A549 (cell line): ENCODE results near the gene NOL3. TPM values are rescaled to one million over a fixed set of nuclear protein-coding genes. Genes with fewer than 3 reads are reported as not detected.
A peak's percentile ranks its signal among the peaks of the same experiment; 100 is the strongest.

Source experiments
- ATAC-seq, 2 experiments: fragments of 200-7000 bp in 1 of 2; fragments of >200 bp in 1 of 2; cut with Nextera tagmentation in 1 of 2; cut with Tn5 transposase in 1 of 2; 3 replicates each; pipeline versions ENCODE4 v1.8.0 to v1.9.1; 2018 to 2020; ENCODE audit warnings: mild to moderate bottlenecking in 1 of 2, moderate library complexity in 1 of 2
- CTCF ChIA-PET: fragments of 300-600 bp; sonication (Branson Sonifier 250); formaldehyde crosslinking; extraction: SDS; loops from one replicate; lab custom pipeline; 2021; ENCODE audit warnings: antibody characterized with exemption, inconsistent platforms; lab: Yijun Ruan, JAX
- POLR2A ChIA-PET: fragments of 350-600 bp; formaldehyde crosslinking; extraction: SDS; loops from one replicate; lab custom pipeline; 2021; ENCODE audit warnings: antibody characterized with exemption, inconsistent platforms; lab: Yijun Ruan, JAX
- DNase-seq, 2 experiments: peaks; one replicate each; pipeline versions ENCODE4 v3.0.0 to v3.0.0-alpha.2; 2011 to 2016; ENCODE audit warnings: low read depth in 1 of 2, low spot score in 1 of 2
- FAIRE-seq: peaks from 2 replicates; lab custom pipeline; 2011; peaks lifted over from hg19 to GRCh38; lab: Jason Lieb, UNC
- H3K27ac ChIP-seq, 2 experiments: fragments of >200 bp; sonication (Bioruptor Twin); formaldehyde crosslinking; 3 replicates each; pipeline ENCODE4 v1.5.1; 2016 to 2017
- H3K4me1 ChIP-seq: fragments of >200 bp; sonication (Bioruptor Twin); formaldehyde crosslinking; 3 replicates; pipeline ENCODE4 v1.6.1; 2016
- H3K4me2 ChIP-seq: fragments of >200 bp; sonication (Bioruptor Twin); formaldehyde crosslinking; 3 replicates; pipeline ENCODE4 v1.6.1; 2016
- H3K4me3 ChIP-seq: fragments of >200 bp; sonication (Bioruptor Twin); formaldehyde crosslinking; 3 replicates; pipeline ENCODE4 v1.5.1; 2016
- H3K9me3 ChIP-seq: fragments of >200 bp; sonication (Bioruptor Twin); formaldehyde crosslinking; 3 replicates; pipeline ENCODE4 v1.6.1; 2016
- CEBPB ChIP-seq, 2 experiments: fragments of >200 bp in 1 of 2; sonication (Bioruptor Twin) in 1 of 2; formaldehyde crosslinking in 1 of 2; IDR thresholded peaks; 2 replicates each; pipeline ENCODE4 v1.6.1; 2012 to 2016
- CHD2 ChIP-seq: fragments of 150-350 bp; IDR thresholded peaks from 2 replicates; pipeline ENCODE4 v1.6.1; 2014; ENCODE audit warnings: low read length; ENCODE audit not compliant: partially characterized antibody
- EHF ChIP-seq: fragments of 250-450 bp; sonication (Bioruptor Pico); IDR thresholded peaks from 2 replicates; pipeline ENCODE4 v1.5.0; 2020; ENCODE audit warnings: mild to moderate bottlenecking
- EHMT2 ChIP-seq: fragments of 200-600 bp; sonication (generic); IDR thresholded peaks from 2 replicates; pipeline ENCODE4 v1.6.1; 2016; ENCODE audit warnings: antibody characterized with exemption, low read depth, mild to moderate bottlenecking, moderate library complexity
- EP300 ChIP-seq, 2 experiments: fragments of >200 bp; sonication (Bioruptor Twin); formaldehyde crosslinking; IDR thresholded peaks; 2 replicates in 1 of 2; 3 replicates in 1 of 2; pipeline ENCODE4 v1.6.1; 2016 to 2017
- HOXB13 ChIP-seq: fragments of 250-450 bp; sonication (Bioruptor Pico); IDR thresholded peaks from 2 replicates; pipeline ENCODE4 v1.5.0; 2020; ENCODE audit warnings: low read depth, mild to moderate bottlenecking, moderate library complexity
- HOXB5 ChIP-seq: fragments of 250-450 bp; sonication (Bioruptor Pico); IDR thresholded peaks from 2 replicates; pipeline ENCODE4 v1.5.0; 2020; ENCODE audit warnings: mild to moderate bottlenecking, moderate library complexity
- JUN ChIP-seq, 2 experiments: fragments of >200 bp; sonication (Bioruptor Twin); formaldehyde crosslinking; IDR thresholded peaks; 2 replicates in 1 of 2; 3 replicates in 1 of 2; pipeline ENCODE4 v1.6.1; 2016 to 2017
- KDM1A ChIP-seq: fragments of 200-600 bp; sonication (generic); IDR thresholded peaks from 2 replicates; pipeline ENCODE4 v1.6.1; 2016; ENCODE audit warnings: low read depth, mild to moderate bottlenecking
- MAX ChIP-seq: IDR thresholded peaks from 2 replicates; pipeline ENCODE4 v1.6.1; 2012
- MAZ ChIP-seq: fragments of 150-350 bp; IDR thresholded peaks from 2 replicates; pipeline ENCODE4 v1.6.1; 2014; ENCODE audit warnings: antibody characterized with exemption, low read depth, low read length, borderline replicate concordance
- MYC ChIP-seq: IDR thresholded peaks from 2 replicates; pipeline ENCODE4 v1.6.1; 2012; ENCODE audit warnings: mild to moderate bottlenecking, inconsistent platforms, low read length, improper control_type of control experiment, borderline replicate concordance
- NR3C1 ChIP-seq: fragments of >200 bp; sonication (Bioruptor Twin); formaldehyde crosslinking; IDR thresholded peaks from 3 replicates; pipeline ENCODE4 v1.6.1; 2017
- PHF8 ChIP-seq: fragments of 200-600 bp; sonication (generic); IDR thresholded peaks from 2 replicates; pipeline ENCODE4 v1.6.1; 2016; ENCODE audit warnings: low read depth, mild to moderate bottlenecking, antibody characterized with exemption, moderate library complexity, borderline replicate concordance
- POLR2AphosphoS2 ChIP-seq: conservative IDR thresholded peaks from 2 replicates; pipeline ENCODE4 v1.6.1; 2012; ENCODE audit warnings: low read length, improper control_type of control experiment, inconsistent platforms
- RARB ChIP-seq: fragments of 250-450 bp; sonication (Bioruptor Pico); IDR thresholded peaks from 2 replicates; pipeline ENCODE4 v1.8.0; 2021; ENCODE audit warnings: mild to moderate bottlenecking, moderate library complexity
- SMC3 ChIP-seq: fragments of >200 bp; sonication (Bioruptor Twin); formaldehyde crosslinking; IDR thresholded peaks from 3 replicates; pipeline ENCODE4 v1.6.1; 2018; ENCODE audit warnings: inconsistent platforms
- TFCP2L1 ChIP-seq: fragments of 250-450 bp; sonication (Bioruptor Pico); IDR thresholded peaks from 2 replicates; pipeline ENCODE4 v1.5.0; 2021; ENCODE audit warnings: mild to moderate bottlenecking
- TP53 ChIP-seq: fragments of 250-450 bp; sonication (Bioruptor Pico); IDR thresholded peaks from 2 replicates; pipeline ENCODE4 v1.5.0; 2021; ENCODE audit warnings: mild to moderate bottlenecking, moderate library complexity
- ZNF302 ChIP-seq: fragments of 250-450 bp; sonication (Bioruptor Pico); IDR thresholded peaks from 2 replicates; pipeline ENCODE4 v1.9.0; 2021; ENCODE audit warnings: inconsistent platforms, mild to moderate bottlenecking, moderate library complexity
- WGBS: methylation state at CpG from one replicate; pipeline ENCODE4 v1.1.6; 2017; ENCODE audit errors: missing lambda C conversion rate; 5-methylcytosine and 5-hydroxymethylcytosine counted together
- polyA plus RNA-seq, 4 experiments: library from polyadenylated mRNA; depleted of rRNA in 3 of 4; stranded (reverse); fragments of >200 nt; fragmentation: RNase III in 1 of 4; extraction: RNeasy Plus Mini Kit Qiagen cat#74134 plus additional on column Dnase treatment in 1 of 4; gene quantifications; 2 replicates in 3 of 4; 3 replicates in 1 of 4; pipeline ENCODE4 v1.2.3, GENCODE V29; 2011 to 2017
- TF ChIP-seq, protein P1 (sequence below): fragments of >200 bp; sonication (Bioruptor Twin); formaldehyde crosslinking; IDR thresholded peaks from 3 replicates; pipeline ENCODE4 v1.5.1; 2016
- TF ChIP-seq, protein P2 (sequence below): fragments of 250-450 bp; sonication (Bioruptor Pico); IDR thresholded peaks from 2 replicates; pipeline ENCODE4 v1.5.0; 2020; ENCODE audit warnings: low read depth, mild to moderate bottlenecking, moderate library complexity
- TF ChIP-seq, protein P3 (sequence below): fragments of >200 bp; sonication (Bioruptor Twin); formaldehyde crosslinking; IDR thresholded peaks from 2 replicates; pipeline ENCODE4 v1.6.1; 2016

NOL3 gene
- polyA plus RNA-seq, 2 of the 4 experiments (the other 2 are of a cell fraction) = 22.6 to 39.1 TPM

DNA sequence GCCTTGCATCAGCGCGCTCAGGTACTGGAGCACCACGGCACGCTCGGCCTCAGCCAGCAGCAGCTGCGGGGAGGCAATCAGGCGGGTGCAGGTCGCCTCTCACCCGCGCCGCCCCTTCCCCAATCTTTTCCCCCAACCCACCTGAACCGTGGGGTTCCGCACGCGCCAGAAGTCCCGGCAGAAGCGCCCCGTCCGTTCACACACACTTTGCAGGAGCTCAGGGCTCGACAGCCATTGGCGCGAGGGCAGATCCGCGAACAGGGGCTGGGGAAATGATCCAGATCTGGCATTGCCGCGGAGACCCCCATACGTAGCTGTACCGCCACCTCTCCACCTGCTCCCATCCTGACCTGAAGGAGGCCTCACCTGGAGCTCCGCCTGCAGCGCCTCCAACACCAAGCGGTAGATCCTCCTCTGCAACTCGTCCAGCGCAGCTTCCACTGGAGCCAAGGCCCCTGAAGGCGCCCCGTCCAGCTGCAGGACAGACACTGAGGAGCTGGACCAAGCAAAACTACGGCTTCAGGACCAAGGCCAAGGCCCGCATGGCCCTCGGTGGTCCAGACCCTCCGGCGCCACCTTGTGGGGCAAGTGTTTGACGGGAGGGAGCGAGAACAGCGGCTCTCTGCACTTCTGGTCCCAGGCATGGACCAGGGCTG is 14.8 kb downstream of the NOL3 start (continued):
- TF ChIP-seq, protein P1, sequence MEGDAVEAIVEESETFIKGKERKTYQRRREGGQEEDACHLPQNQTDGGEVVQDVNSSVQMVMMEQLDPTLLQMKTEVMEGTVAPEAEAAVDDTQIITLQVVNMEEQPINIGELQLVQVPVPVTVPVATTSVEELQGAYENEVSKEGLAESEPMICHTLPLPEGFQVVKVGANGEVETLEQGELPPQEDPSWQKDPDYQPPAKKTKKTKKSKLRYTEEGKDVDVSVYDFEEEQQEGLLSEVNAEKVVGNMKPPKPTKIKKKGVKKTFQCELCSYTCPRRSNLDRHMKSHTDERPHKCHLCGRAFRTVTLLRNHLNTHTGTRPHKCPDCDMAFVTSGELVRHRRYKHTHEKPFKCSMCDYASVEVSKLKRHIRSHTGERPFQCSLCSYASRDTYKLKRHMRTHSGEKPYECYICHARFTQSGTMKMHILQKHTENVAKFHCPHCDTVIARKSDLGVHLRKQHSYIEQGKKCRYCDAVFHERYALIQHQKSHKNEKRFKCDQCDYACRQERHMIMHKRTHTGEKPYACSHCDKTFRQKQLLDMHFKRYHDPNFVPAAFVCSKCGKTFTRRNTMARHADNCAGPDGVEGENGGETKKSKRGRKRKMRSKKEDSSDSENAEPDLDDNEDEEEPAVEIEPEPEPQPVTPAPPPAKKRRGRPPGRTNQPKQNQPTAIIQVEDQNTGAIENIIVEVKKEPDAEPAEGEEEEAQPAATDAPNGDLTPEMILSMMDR = peak; percentile 73
- TF ChIP-seq HOXB13 (CRISPR knock-in tag) (peak; percentile 67; the same call in 1 of the 2 replicates), HOXB5 (CRISPR knock-in tag) (peak; percentile 70; the same call in 1 of the 2 replicates), PHF8 (no peak), JUN (IDR thresholded peaks at IDR 0.05) (no peak), MAX (peak; percentile 77)

DNA sequence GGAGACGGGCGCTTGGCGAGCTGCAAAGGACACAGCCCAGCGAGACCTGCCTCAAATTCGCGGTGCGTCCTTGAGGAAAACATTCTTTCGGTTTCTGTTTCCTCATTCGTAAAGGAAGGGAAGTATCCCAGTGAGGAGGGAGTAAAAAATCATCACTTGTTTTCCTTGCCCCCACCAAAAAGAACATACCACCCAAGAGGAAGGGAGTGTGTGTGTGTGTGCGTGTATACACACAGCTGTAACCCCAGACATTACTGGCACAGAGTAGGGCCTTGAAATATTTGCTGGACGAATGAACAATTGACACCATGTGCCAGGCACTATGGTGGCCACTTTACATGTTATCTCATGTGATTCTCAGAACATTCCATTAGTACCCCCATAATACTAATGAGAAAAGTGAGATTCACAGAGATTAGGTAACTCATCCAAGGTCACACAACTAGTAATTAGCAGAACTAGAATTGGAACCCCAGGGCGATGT is 15.4 kb downstream of the NOL3 start:
- DNase-seq (no peak), FAIRE-seq (no peak), ATAC-seq (no peak)
- no peaks in the 10 kb centered on the region for H3K9me3 ChIP-seq
- no peak overlapping the region for H3K4me3 ChIP-seq
- no peak overlapping the region for H3K27ac ChIP-seq
- ChIA-PET CTCF (interaction anchor here (0.7 to 10.7 kb wide), 46 partner anchors 8 to 294 kb away, joined by 3 to 162 read pairs (median 5); partner anchors contain the start of genes CES3, FBXL8, NOL3 and TRADD), POLR2A (interaction anchor here (0.5 to 1.6 kb wide), 4 partner anchors 11 to 399 kb away, joined by 3 to 4 read pairs (median 4); partner anchors contain the start of gene TMEM208)
- H3K4me2 ChIP-seq = peak overlapping the region; percentile 89
- WGBS = 11% methylated on average over 9 of the region's 12 CpGs
- H3K4me1 ChIP-seq = peaks cover 33% of the 10 kb centered on the region
- TF ChIP-seq MYC = no peak
- no peak for TF ChIP-seq EHMT2
- TF ChIP-seq POLR2AphosphoS2 = no peak
- no peak for TF ChIP-seq EP300 (IDR thresholded peaks at IDR 0.05)
- TF ChIP-seq CEBPB (IDR thresholded peaks at IDR 0.05) = no peak

DNA sequence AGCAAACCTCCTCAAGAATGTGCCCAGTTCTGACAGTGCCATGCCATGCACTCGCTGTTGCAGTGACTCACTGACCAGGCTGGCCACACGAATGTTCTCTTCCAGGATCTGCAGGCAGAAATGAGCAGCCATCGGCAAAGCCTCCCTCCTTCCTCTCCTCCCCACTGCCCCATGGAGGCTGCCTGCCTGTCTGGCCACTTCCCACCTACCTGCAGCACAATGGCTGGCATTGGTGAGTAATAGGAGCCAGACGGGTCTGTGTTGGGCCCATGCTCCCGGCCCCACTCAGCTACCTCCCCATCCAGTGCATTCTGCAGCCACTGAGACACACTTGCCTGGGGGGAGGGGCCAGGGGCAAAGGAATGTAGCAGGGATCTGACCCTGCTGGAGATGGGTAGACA is 16.2 kb downstream of the NOL3 start:
- Histone ChIP-seq H3K27ac (no peak overlapping the region), H3K4me3 (no peak overlapping the region), H3K4me2 (no peak overlapping the region), H3K9me3 (no peaks in the 10 kb centered on the region), H3K4me1 (peaks cover 31% of the 10 kb centered on the region)
- FAIRE-seq (no peak), DNase-seq (no peak), ATAC-seq (no peak)
- ChIA-PET CTCF (interaction anchor here (0.6 to 10.7 kb wide), 16 partner anchors 8 to 291 kb away, joined by 3 to 162 read pairs (median 6); partner anchors contain the start of genes FBXL8, NOL3 and TRADD), POLR2A (no interaction called here)
- WGBS = 17% methylated on average over 4 of the region's 5 CpGs
- TF ChIP-seq ZNF302 (CRISPR knock-in tag) (no peak), NR3C1 (no peak), KDM1A (no peak), SMC3 (no peak), TP53 (CRISPR knock-in tag) (no peak), MAZ (no peak), HOXB13 (CRISPR knock-in tag) (no peak), JUN (IDR thresholded peaks at IDR 0.05) (no peak), PHF8 (no peak), CHD2 (no peak), EHMT2 (no peak), EHF (CRISPR knock-in tag) (no peak), RARB (no peak), TFCP2L1 (CRISPR knock-in tag) (no peak)
- TF ChIP-seq, protein P2, sequence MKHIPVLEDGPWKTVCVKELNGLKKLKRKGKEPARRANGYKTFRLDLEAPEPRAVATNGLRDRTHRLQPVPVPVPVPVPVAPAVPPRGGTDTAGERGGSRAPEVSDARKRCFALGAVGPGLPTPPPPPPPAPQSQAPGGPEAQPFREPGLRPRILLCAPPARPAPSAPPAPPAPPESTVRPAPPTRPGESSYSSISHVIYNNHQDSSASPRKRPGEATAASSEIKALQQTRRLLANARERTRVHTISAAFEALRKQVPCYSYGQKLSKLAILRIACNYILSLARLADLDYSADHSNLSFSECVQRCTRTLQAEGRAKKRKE (CRISPR knock-in tag) = no peak
- TF ChIP-seq, protein P3, sequence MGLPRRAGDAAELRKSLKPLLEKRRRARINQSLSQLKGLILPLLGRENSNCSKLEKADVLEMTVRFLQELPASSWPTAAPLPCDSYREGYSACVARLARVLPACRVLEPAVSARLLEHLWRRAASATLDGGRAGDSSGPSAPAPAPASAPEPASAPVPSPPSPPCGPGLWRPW = no peak
